ENCODE results near the gene DFFB. TPM values are rescaled to one million over a fixed set of nuclear protein-coding genes. Genes with fewer than 3 reads are reported as not detected.

Gene DFFB
- total and polyA plus RNA-seq, 2 donors (not counting 3 experiments of a cell fraction or from before 2014, with no cell fraction given): 11.7 to 11.8 TPM

DNA sequence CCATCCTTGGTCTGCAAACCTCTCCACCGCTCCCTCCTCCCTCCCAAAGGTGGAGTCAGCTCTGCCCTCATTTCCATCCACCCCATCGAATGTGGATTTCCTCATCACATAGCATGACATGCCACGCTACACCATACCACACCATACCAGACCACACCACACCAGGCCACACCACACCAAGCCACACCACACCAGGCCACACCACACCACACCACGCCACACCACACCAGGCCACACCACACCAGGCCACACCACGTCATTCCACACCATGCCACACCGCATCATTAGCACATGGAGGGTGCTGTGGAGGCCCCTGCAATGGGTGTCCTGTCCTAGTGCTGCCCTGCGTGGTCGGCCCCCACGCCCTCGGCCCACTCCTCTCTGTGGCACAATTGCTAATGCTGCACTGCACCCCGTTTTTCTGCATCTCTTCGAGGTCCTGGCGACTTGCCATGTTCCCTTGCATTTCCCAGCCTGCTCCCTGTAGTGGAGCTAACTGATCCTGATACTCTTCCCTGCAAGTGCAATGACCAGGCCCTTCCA is 11.3 kb downstream of the DFFB start:
- H3K9me1 ChIP-seq (replicated peaks; ENCODE audit: control insufficient read depth, extremely low read depth, insufficient read depth, low read length): no peaks in the 10 kb centered on the region
- POLR2A ChIA-PET: no interaction called here
- no peaks in the 10 kb centered on the region for H3K4me1 ChIP-seq (ENCODE audit: control insufficient read depth, extremely low read depth, insufficient read depth, low read length)
- H3K4me3 ChIP-seq (replicated peaks in 1 of 3; ENCODE audit: insufficient read depth in 1 of 3, low read depth in 1 of 3, low read length in 3 of 3): no peak overlapping the region
- BruUV-seq (replicated peaks): no TSS peak
- peaks cover 0 to 5% of the 10 kb centered on the region in 2 experiments for H3K36me3 ChIP-seq (ENCODE audit: control insufficient read depth in 2 of 2, extremely low read depth in 1 of 2, insufficient read depth in 2 of 2, low read length in 2 of 2)
- intact Hi-C loops (cut with micrococcal nuclease) (no loop called here), dilution Hi-C loops (cut with MboI; ENCODE audit: extremely low pct_ligation_motif_present, low sequenced_read_pairs) (no loop called here)
- CTCF ChIA-PET: no interaction called here
- H3K4me2 ChIP-seq (ENCODE audit: insufficient read depth, low read length): no peak overlapping the region
- TF ChIP-seq JUN (IDR thresholded peaks at IDR 0.05; ENCODE audit: borderline replicate concordance, insufficient read depth, insufficient read length, low read depth) (no peak), POLR2AphosphoS5 (IDR thresholded peaks at IDR 0.05; ENCODE audit: insufficient read depth, low read depth, low read length) (no peak), EZH2 (IDR thresholded peaks at IDR 0.05; ENCODE audit: borderline replicate concordance, low read depth, low read length, severe bottlenecking) (no peak), MYC (IDR thresholded peaks at IDR 0.05; ENCODE audit: low read depth, low read length) (no peak), GATA2 (IDR thresholded peaks at IDR 0.05; ENCODE audit: insufficient read depth, insufficient read length, low read depth, low read length) (no peak), POLR2A (IDR thresholded peaks at IDR 0.05; ENCODE audit: low read depth, low read length) (no peak), FOS (IDR thresholded peaks at IDR 0.05; ENCODE audit: borderline replicate concordance, insufficient read depth, low read length) (no peak)
- TF ChIP-seq, protein P1, sequence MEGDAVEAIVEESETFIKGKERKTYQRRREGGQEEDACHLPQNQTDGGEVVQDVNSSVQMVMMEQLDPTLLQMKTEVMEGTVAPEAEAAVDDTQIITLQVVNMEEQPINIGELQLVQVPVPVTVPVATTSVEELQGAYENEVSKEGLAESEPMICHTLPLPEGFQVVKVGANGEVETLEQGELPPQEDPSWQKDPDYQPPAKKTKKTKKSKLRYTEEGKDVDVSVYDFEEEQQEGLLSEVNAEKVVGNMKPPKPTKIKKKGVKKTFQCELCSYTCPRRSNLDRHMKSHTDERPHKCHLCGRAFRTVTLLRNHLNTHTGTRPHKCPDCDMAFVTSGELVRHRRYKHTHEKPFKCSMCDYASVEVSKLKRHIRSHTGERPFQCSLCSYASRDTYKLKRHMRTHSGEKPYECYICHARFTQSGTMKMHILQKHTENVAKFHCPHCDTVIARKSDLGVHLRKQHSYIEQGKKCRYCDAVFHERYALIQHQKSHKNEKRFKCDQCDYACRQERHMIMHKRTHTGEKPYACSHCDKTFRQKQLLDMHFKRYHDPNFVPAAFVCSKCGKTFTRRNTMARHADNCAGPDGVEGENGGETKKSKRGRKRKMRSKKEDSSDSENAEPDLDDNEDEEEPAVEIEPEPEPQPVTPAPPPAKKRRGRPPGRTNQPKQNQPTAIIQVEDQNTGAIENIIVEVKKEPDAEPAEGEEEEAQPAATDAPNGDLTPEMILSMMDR (IDR thresholded peaks at IDR 0.05; ENCODE audit: extremely low read depth in 1 of 2, insufficient read depth in 1 of 2, low read depth in 1 of 2, low read length in 2 of 2): no peak
- TF ChIP-seq, protein P2, sequence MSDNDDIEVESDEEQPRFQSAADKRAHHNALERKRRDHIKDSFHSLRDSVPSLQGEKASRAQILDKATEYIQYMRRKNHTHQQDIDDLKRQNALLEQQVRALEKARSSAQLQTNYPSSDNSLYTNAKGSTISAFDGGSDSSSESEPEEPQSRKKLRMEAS (IDR thresholded peaks at IDR 0.05; ENCODE audit: insufficient read depth, insufficient read length): no peak
- H3K27me3 ChIP-seq (ENCODE audit: control insufficient read depth in 2 of 2, insufficient read depth in 2 of 2, low read length in 2 of 2): no peaks in the 10 kb centered on the region
- H3K79me2 ChIP-seq (ENCODE audit: control insufficient read depth, insufficient read depth, low read length): no peaks in the 10 kb centered on the region
- H2AFZ ChIP-seq (ENCODE audit: low read depth, low read length): no peak overlapping the region
- no peak overlapping the region for H3K9ac ChIP-seq (replicated peaks; ENCODE audit: extremely low read depth, insufficient read depth, low read length)
- no peaks in the 10 kb centered on the region for H3K9me3 ChIP-seq (replicated peaks; ENCODE audit: control insufficient read depth, insufficient read depth, low read length)
- no peak overlapping the region for H3K27ac ChIP-seq (ENCODE audit: insufficient read depth, low read depth, low read length)
- FAIRE-seq: no peak
- H4K20me1 ChIP-seq (replicated peaks; ENCODE audit: control insufficient read depth, extremely low read depth, insufficient read depth, low read length): no peaks in the 10 kb centered on the region
- DNase-seq (ENCODE audit: low read depth, low spot score): no peak
